Measurements from ENCODE around the gene FAM76A. TPM values are rescaled to one million over a fixed set of nuclear protein-coding genes. Genes with fewer than 3 reads are reported as not detected.
"Not testable (repeated sequence)": the region's sequence is repeated elsewhere in the genome, so short reads cannot be mapped to it uniquely, and the experiment has no call there.

The FAM76A gene
- total and polyA plus RNA-seq, 8 donors = 13.8 to 19.7 (median 15.9) TPM

DNA sequence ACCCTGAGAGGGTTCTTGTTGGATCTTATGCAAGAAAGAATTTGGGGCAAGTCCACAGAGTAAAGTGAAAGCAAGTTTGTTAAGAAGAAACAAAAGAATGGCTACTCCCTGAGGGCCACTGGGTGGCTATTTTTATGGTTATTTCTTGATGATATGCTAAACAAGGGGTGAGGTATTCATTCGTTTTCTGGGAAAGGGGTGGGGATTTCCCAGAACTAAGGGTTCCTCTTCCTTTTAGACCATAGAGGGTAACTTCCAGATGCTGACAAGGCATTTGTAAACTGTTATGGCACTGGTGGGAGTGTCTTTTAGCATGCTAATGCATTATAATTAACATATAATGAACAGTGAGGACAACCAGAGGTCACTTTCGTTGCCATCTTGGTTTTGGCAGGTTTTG, 35.6 kb upstream of the FAM76A start:
- TF ChIP-seq, protein P1, sequence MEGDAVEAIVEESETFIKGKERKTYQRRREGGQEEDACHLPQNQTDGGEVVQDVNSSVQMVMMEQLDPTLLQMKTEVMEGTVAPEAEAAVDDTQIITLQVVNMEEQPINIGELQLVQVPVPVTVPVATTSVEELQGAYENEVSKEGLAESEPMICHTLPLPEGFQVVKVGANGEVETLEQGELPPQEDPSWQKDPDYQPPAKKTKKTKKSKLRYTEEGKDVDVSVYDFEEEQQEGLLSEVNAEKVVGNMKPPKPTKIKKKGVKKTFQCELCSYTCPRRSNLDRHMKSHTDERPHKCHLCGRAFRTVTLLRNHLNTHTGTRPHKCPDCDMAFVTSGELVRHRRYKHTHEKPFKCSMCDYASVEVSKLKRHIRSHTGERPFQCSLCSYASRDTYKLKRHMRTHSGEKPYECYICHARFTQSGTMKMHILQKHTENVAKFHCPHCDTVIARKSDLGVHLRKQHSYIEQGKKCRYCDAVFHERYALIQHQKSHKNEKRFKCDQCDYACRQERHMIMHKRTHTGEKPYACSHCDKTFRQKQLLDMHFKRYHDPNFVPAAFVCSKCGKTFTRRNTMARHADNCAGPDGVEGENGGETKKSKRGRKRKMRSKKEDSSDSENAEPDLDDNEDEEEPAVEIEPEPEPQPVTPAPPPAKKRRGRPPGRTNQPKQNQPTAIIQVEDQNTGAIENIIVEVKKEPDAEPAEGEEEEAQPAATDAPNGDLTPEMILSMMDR (IDR thresholded peaks at IDR 0.05) = no peak
- Histone ChIP-seq H3K36me3 (no peaks in the 10 kb centered on the region), H3K27ac (no peak overlapping the region), H3K4me1 (no peaks in the 10 kb centered on the region), H3K9me3 (no peaks in the 10 kb centered on the region), H3K4me3 (no peak overlapping the region), H3K27me3 (no peaks in the 10 kb centered on the region)
- intact Hi-C loops (cut with DNase I) = no loop called here
- DNase-seq (no peak), ATAC-seq (no peak)

DNA sequence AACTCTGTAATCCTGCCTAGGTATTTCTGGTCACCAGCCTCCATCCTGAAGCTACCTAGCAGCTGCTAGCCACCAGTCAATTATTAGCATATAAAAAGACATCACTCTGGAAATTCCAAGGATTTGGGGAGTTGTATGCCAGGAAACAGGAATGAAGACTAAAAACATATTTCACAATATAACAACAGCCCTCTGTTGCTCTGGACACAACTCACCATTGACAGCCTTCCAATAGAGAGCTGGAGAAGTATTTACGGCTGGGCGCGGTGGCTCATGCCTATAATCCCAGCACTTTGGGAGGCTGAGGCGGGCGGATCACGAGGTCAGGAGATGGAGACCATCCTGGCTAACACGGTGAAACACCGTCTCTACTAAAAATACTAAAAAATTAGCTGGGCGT, 28.9 kb upstream of the FAM76A start:
- H3K36me3 ChIP-seq; ATAC-seq; H3K4me1 ChIP-seq; H3K4me3 ChIP-seq; H3K27me3 ChIP-seq; DNase-seq; H3K9me3 ChIP-seq; H3K27ac ChIP-seq; intact Hi-C loops (cut with DNase I): not testable (repeated sequence)

DNA sequence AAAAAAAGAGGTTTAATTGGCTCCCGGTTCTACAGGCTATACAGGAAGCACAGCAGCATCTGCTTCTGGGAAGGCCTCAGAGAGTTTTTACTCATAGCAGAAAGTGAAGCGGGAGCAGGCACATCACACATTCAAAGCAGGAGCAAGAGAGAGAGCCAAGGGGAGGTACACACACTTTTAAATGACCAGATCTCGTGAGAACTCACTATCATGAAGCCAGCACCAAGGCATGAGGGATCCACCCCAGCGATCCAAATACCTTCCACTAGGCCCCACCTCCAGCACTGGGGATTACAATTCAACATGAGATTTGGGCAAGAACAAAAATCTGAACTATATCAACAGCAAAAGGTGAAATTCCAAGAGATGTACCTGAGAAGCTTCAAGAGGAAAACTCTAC, 20.8 kb upstream of the FAM76A start:
- H3K4me3 ChIP-seq = no peak overlapping the region
- ATAC-seq (no peak), DNase-seq (no peak)
- H3K9me3 ChIP-seq = peaks cover 0 to 12% of the 10 kb centered on the region in 2 donors
- TF ChIP-seq, protein P1 (IDR thresholded peaks at IDR 0.05) = no peak
- no peaks in the 10 kb centered on the region for H3K27me3 ChIP-seq
- intact Hi-C loops (cut with DNase I) = no loop called here
- H3K36me3 ChIP-seq = no peaks in the 10 kb centered on the region
- no peaks in the 10 kb centered on the region for H3K4me1 ChIP-seq
- H3K27ac ChIP-seq = no peak overlapping the region

DNA sequence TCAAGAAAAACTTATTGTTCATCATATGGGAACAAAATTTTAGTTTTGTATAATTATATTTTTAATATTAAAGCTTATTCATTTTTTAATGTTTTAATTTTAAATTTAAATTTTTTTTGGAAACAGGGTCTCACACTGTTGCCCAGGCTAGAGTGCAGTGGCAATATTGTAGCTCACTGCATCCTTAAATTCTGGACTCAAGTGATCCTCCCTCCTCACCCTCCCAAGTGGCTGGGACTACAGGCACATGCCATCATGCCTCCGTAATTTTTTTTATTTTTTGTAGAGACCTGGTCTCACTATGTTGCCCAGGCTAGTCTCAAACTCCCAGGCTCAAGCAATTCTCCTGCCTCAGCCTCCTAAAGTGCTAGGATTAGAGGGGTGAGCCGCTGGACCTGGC, 20.2 kb upstream of the FAM76A start:
- no peak overlapping the region for H3K27ac ChIP-seq
- no peak for ATAC-seq
- H3K36me3 ChIP-seq = no peaks in the 10 kb centered on the region

DNA sequence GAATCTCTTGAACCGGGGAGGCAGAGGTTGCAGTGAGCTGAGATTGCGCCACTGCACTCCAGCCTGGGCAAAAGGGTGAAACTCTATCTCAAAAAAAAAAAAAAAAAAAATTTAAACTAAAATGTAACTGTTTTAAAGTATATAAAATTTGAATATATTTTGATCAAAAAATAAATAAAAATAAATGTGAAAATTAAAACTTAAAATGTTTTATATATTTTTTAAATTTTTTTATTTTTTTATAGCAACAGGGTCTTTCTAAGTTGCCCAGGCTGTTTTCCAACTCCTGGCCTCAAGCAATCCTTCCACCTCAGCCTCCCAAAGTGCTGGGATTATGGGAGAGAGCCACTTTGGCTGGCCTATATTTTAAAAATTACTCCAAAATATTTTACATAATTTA, 15.2 kb upstream of the FAM76A start:
- Histone ChIP-seq H3K36me3 (no peaks in the 10 kb centered on the region), H3K27me3 (no peaks in the 10 kb centered on the region), H3K9me3 (peaks cover 0 to 4% of the 10 kb centered on the region in 2 donors), H3K4me3 (no peak overlapping the region), H3K4me1 (no peaks in the 10 kb centered on the region), H3K27ac (no peak overlapping the region)
- TF ChIP-seq, protein P1 (IDR thresholded peaks at IDR 0.05) = no peak
- DNase-seq = no peak
- intact Hi-C loops (cut with DNase I) = no loop called here
- ATAC-seq = no peak

More for the DNA sequence above, 20.2 kb upstream of the FAM76A start:
- no peak for DNase-seq
- H3K9me3 ChIP-seq = peaks cover 0 to 12% of the 10 kb centered on the region in 2 donors
- TF ChIP-seq, protein P1 (IDR thresholded peaks at IDR 0.05) = no peak
- H3K4me3 ChIP-seq = no peak overlapping the region
- H3K4me1 ChIP-seq = no peaks in the 10 kb centered on the region
- H3K27me3 ChIP-seq = no peaks in the 10 kb centered on the region
- intact Hi-C loops (cut with DNase I) = no loop called here

DNA sequence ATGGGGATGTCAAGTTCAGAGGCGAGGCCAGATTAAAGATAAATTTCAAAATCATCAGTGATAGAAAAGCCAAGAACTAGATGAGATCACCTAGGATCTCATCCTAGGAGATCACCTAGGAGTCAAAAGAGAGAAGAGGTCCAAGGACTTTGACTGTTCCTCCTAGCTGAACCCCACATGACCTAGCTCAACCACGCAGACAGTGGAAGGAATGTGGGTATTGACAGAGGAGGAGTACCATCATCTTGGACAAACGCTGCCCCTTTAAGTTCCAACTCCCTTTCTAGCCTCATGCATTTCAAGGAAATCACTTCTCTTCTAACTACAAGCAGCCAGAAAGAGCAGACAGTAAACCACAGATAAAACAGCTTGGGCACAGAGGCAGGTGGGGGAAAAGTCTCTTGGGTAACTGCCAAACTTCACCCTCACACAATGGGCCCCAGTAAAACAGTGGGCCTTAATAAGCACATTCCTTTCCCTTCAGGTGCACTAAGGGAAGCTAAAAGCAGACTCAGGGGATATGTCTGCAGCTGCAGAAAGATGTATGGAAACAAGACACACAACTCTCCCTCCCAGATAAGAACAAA, 12.5 kb upstream of the FAM76A start:
- no peak for ATAC-seq
- TF ChIP-seq, protein P1 (IDR thresholded peaks at IDR 0.05) = no peak
- DNase-seq = no peak
- H3K4me3 ChIP-seq = no peak overlapping the region
- intact Hi-C loops (cut with DNase I) = no loop called here
- no peak overlapping the region for H3K27ac ChIP-seq
- H3K9me3 ChIP-seq = peaks cover 0 to 10% of the 10 kb centered on the region in 2 donors
- H3K4me1 ChIP-seq = no peaks in the 10 kb centered on the region
- no peaks in the 10 kb centered on the region for H3K27me3 ChIP-seq
- H3K36me3 ChIP-seq = no peaks in the 10 kb centered on the region

Measured in left lung (tissue), 10 donors.